IMR-90 (cell line): Measurements from ENCODE around the gene ADAMTS10. TPM values are rescaled to one million over a fixed set of nuclear protein-coding genes. Genes with fewer than 3 reads are reported as not detected.

Experiments used
- ATAC-seq: fragments of 200-7000 bp; cut with Tn5 transposase; 2 replicates; pipeline ENCODE4 v1.9.1; 2020; ENCODE audit warnings: low read depth, mild to moderate bottlenecking, moderate library complexity
- BruUV-seq: library from RNA; stranded (reverse); fragments of 400-500 nt; replicated peaks from 2 replicates; lab custom pipeline; 2021; lab: Mats Ljungman, UMichigan
- CTCF ChIA-PET: fragments of 300-600 bp; formaldehyde crosslinking; extraction: SDS; loops from one replicate; lab custom pipeline; 2021; ENCODE audit warnings: antibody characterized with exemption; lab: Yijun Ruan, JAX
- POLR2A ChIA-PET: fragments of 300-600 bp; sonication (Branson Sonifier 250); formaldehyde crosslinking; loops from one replicate; lab custom pipeline; 2022; ENCODE audit warnings: antibody characterized with exemption; ENCODE audit not compliant: unreplicated experiment; lab: Charles Lee
- DNase-seq: peaks from one replicate; pipeline ENCODE4 v3.0.0; 2013
- H2AFZ ChIP-seq: replicated peaks from 2 replicates; pipeline ENCODE3; 2013; ENCODE audit warnings: low read length, mild to moderate bottlenecking; ENCODE audit not compliant: poor library complexity
- H2AK5ac ChIP-seq: 2 replicates; pipeline ENCODE4 v1.6.1; 2013; ENCODE audit warnings: low read depth, low read length, inconsistent platforms
- H2AK9ac ChIP-seq: replicated peaks from 2 replicates; pipeline ENCODE3; 2013; ENCODE audit warnings: mild to moderate bottlenecking, low read depth, low read length, moderate library complexity; ENCODE audit not compliant: poor library complexity
- H2BK120ac ChIP-seq: 2 replicates; pipeline ENCODE4 v1.6.1; 2013; ENCODE audit warnings: low read depth, low read length, inconsistent platforms
- H2BK15ac ChIP-seq: 3 replicates; pipeline ENCODE4 v1.6.1; 2013; ENCODE audit warnings: low read depth, low read length, inconsistent platforms
- H2BK20ac ChIP-seq: 2 replicates; pipeline ENCODE4 v1.6.1; 2013; ENCODE audit warnings: low read depth, mild to moderate bottlenecking, inconsistent platforms, low read length, moderate library complexity
- H2BK5ac ChIP-seq: 2 replicates; pipeline ENCODE4 v1.6.1; 2013; ENCODE audit warnings: mild to moderate bottlenecking, low read depth, low read length, inconsistent platforms; ENCODE audit not compliant: poor library complexity, severe bottlenecking
- H3K14ac ChIP-seq: replicated peaks from 2 replicates; pipeline ENCODE4 v1.6.1; 2013; ENCODE audit warnings: low read depth, low read length, inconsistent platforms
- H3K18ac ChIP-seq: 2 replicates; pipeline ENCODE4 v1.6.1; 2013; ENCODE audit warnings: low read depth, low read length, control low read depth
- H3K23ac ChIP-seq: 2 replicates; pipeline ENCODE4 v1.6.1; 2013; ENCODE audit warnings: low read depth, low read length, inconsistent platforms
- H3K27ac ChIP-seq: 2 replicates; pipeline ENCODE4 v1.5.1; 2013; ENCODE audit warnings: mild to moderate bottlenecking, control low read depth, low read length; ENCODE audit not compliant: insufficient read depth
- H3K27me3 ChIP-seq: 2 replicates; pipeline ENCODE4 v1.6.1; 2013; ENCODE audit warnings: low read length; ENCODE audit not compliant: control insufficient read depth, insufficient read depth
- H3K36me3 ChIP-seq: 2 replicates; pipeline ENCODE4 v1.6.1; 2013; ENCODE audit warnings: low read length, mixed read lengths; ENCODE audit not compliant: control insufficient read depth, insufficient read depth
- H3K4ac ChIP-seq: 2 replicates; pipeline ENCODE4 v1.6.1; 2013; ENCODE audit warnings: low read depth, low read length, inconsistent platforms
- H3K4me1 ChIP-seq: 2 replicates; pipeline ENCODE4 v1.6.1; 2013; ENCODE audit warnings: low read length, mixed read lengths; ENCODE audit not compliant: control insufficient read depth, insufficient read depth
- H3K4me2 ChIP-seq: 2 replicates; pipeline ENCODE4 v1.6.1; 2013; ENCODE audit warnings: low read depth, mild to moderate bottlenecking, control low read depth, low read length, moderate library complexity
- H3K4me3 ChIP-seq: 2 replicates; pipeline ENCODE4 v1.5.1; 2013; ENCODE audit warnings: low read depth, mild to moderate bottlenecking, control low read depth, low read length, moderate library complexity; ENCODE audit not compliant: insufficient read depth
- H3K56ac ChIP-seq: 2 replicates; pipeline ENCODE4 v1.6.1; 2013; ENCODE audit warnings: low read length, inconsistent platforms; ENCODE audit not compliant: insufficient read depth; ENCODE audit errors: extremely low read depth
- H3K79me1 ChIP-seq, 2 experiments: 2 replicates each; pipeline ENCODE4 v1.6.1; 2013; ENCODE audit warnings: low read length in 2 of 2, inconsistent platforms in 1 of 2, low read depth in 1 of 2
- H3K9ac ChIP-seq: 2 replicates; pipeline ENCODE4 v1.6.1; 2013; ENCODE audit warnings: low read depth, low read length, control low read depth
- H3K9me1 ChIP-seq: 2 replicates; pipeline ENCODE4 v1.6.1; 2013; ENCODE audit warnings: low read length, inconsistent platforms; ENCODE audit not compliant: insufficient read depth
- H3K9me3 ChIP-seq: 2 replicates; pipeline ENCODE4 v1.6.1; 2013; ENCODE audit warnings: low read length; ENCODE audit not compliant: control insufficient read depth, insufficient read depth
- H4K20me1 ChIP-seq: 2 replicates; pipeline ENCODE4 v1.6.1; 2013; ENCODE audit warnings: low read length, inconsistent platforms; ENCODE audit not compliant: insufficient read depth
- H4K5ac ChIP-seq: 2 replicates; pipeline ENCODE4 v1.6.1; 2013; ENCODE audit warnings: mild to moderate bottlenecking, low read depth, low read length, control low read depth
- H4K8ac ChIP-seq, 2 experiments: 2 replicates each; pipeline ENCODE4 v1.6.1; 2013; ENCODE audit warnings: low read depth in 2 of 2, low read length in 2 of 2, control low read depth in 1 of 2, inconsistent platforms in 1 of 2
- H4K91ac ChIP-seq: 2 replicates; pipeline ENCODE4 v1.6.1; 2013; ENCODE audit warnings: low read depth, low read length, inconsistent platforms; ENCODE audit not compliant: insufficient read depth
- BHLHE40 ChIP-seq: fragments of 150-350 bp; IDR thresholded peaks from 2 replicates; pipeline ENCODE4 v1.6.1; 2016; ENCODE audit warnings: mild to moderate bottlenecking, low read depth, low read length
- CEBPB ChIP-seq: IDR thresholded peaks from 2 replicates; pipeline ENCODE4 v1.6.1; 2012; ENCODE audit warnings: low read depth, low read length, improper control_type of control experiment
- CHD1 ChIP-seq: IDR thresholded peaks from 2 replicates; pipeline ENCODE4 v1.6.1; 2012; ENCODE audit warnings: low read depth, low read length, improper control_type of control experiment
- CTCF ChIP-seq: conservative IDR thresholded peaks from 2 replicates; pipeline ENCODE4 v1.5.1; 2012; ENCODE audit warnings: mild to moderate bottlenecking, low read depth, low read length, improper control_type of control experiment
- FOS ChIP-seq: fragments of 150-350 bp; IDR thresholded peaks from 2 replicates; pipeline ENCODE4 v1.6.1; 2016; ENCODE audit warnings: low read depth, low read length
- MAFK ChIP-seq: IDR thresholded peaks from 2 replicates; pipeline ENCODE4 v1.6.1; 2012; ENCODE audit warnings: low read depth, low read length, improper control_type of control experiment
- MAZ ChIP-seq: IDR thresholded peaks from 2 replicates; pipeline ENCODE4 v1.6.1; 2012; ENCODE audit warnings: low read depth, mild to moderate bottlenecking, low read length, improper control_type of control experiment, moderate library complexity, borderline replicate concordance
- MXI1 ChIP-seq: IDR thresholded peaks from 2 replicates; pipeline ENCODE4 v1.6.1; 2012; ENCODE audit warnings: low read depth, mild to moderate bottlenecking, low read length, moderate library complexity, borderline replicate concordance
- NFE2L2 ChIP-seq: fragments of 150-350 bp; IDR thresholded peaks from 2 replicates; pipeline ENCODE4 v1.6.1; 2016; ENCODE audit warnings: low read depth, mild to moderate bottlenecking, low read length
- POLR2A ChIP-seq: IDR thresholded peaks from 2 replicates; pipeline ENCODE4 v1.6.1; 2012; ENCODE audit warnings: mild to moderate bottlenecking, low read depth, low read length
- RAD21 ChIP-seq: IDR thresholded peaks from 2 replicates; pipeline ENCODE4 v1.6.1; 2012; ENCODE audit warnings: low read length, improper control_type of control experiment
- RCOR1 ChIP-seq: IDR thresholded peaks from 2 replicates; pipeline ENCODE4 v1.6.1; 2012; ENCODE audit warnings: mild to moderate bottlenecking, low read length, improper control_type of control experiment; ENCODE audit not compliant: insufficient replicate concordance
- RFX5 ChIP-seq: IDR thresholded peaks from 2 replicates; pipeline ENCODE4 v1.8.0; 2012; ENCODE audit warnings: low read depth, mild to moderate bottlenecking, low read length, moderate library complexity
- SMC3 ChIP-seq: fragments of 150-350 bp; IDR thresholded peaks from 2 replicates; pipeline ENCODE4 v1.6.1; 2016; ENCODE audit warnings: low read depth, mild to moderate bottlenecking, antibody characterized with exemption, low read length, moderate library complexity
- USF2 ChIP-seq: fragments of 150-350 bp; IDR thresholded peaks from 2 replicates; pipeline ENCODE4 v1.6.1; 2017; ENCODE audit warnings: mild to moderate bottlenecking, antibody characterized with exemption, low read length, low read depth
- WGBS, 2 experiments: methylation state at CpG; one replicate each; pipeline versions ENCODE4 v1.1.5 to v1.1.7; 2013; ENCODE audit warnings: missing lambda C conversion rate in 2 of 2; ENCODE audit not compliant: insufficient read length in 1 of 2; ENCODE audit errors: extremely low coverage in 2 of 2; 5-methylcytosine and 5-hydroxymethylcytosine counted together
- dilution Hi-C: fragments of 300-500 bp; cut with HindIII; formaldehyde crosslinking; loops from one replicate; pipeline ENCODE4 v1.14.3; 2018; ENCODE audit warnings: low sequenced_read_pairs; ENCODE audit not compliant: unreplicated experiment
- in situ Hi-C: fragments of 300-500 bp; cut with MboI; formaldehyde crosslinking; loops from 3 replicates; pipeline ENCODE4 v1.14.3; 2019; ENCODE audit warnings: low sequenced_read_pairs, inconsistent platforms, mixed read lengths
- intact Hi-C: fragments of 100-400 bp; cut with micrococcal nuclease; formaldehyde crosslinking; loops from 2 replicates; pipeline ENCODE4 v1.10.0; 2022
- polyA plus RNA-seq, 3 experiments: library from polyadenylated mRNA; depleted of rRNA; stranded (reverse); fragments of >200 nt; gene quantifications; 2 replicates each; pipeline ENCODE4 v1.2.3, GENCODE V29; 2012; ENCODE audit warnings: low replicate concordance in 1 of 3
- total RNA-seq: library from RNA; depleted of rRNA; stranded (reverse); fragments of >200 nt; gene quantifications from 2 replicates; pipeline ENCODE4 v1.2.3, GENCODE V29; 2012

Gene ADAMTS10
- total and polyA plus RNA-seq, 2 of the 4 experiments (the other 2 are of a cell fraction): 3.4 to 11.5 TPM

- intact Hi-C loops: no loop called here
- WGBS, 2 experiments: 43% methylated on average over 1 of the region's 5 CpGs; no CpG with 5 or more reads in 1 of the 2 experiments
- ATAC-seq (no peak), DNase-seq (no peak)
- H2AFZ ChIP-seq: no peak overlapping the region
- TF ChIP-seq CHD1 (no peak), SMC3 (no peak), MAZ (no peak), RCOR1 (no peak), BHLHE40 (no peak), NFE2L2 (no peak), CTCF (no peak), USF2 (no peak), RFX5 (no peak), MAFK (no peak), RAD21 (no peak), CEBPB (no peak), FOS (no peak), POLR2A (no peak), MXI1 (no peak)
- no peak overlapping the region for H3K27ac ChIP-seq
- H3K79me1 ChIP-seq: peaks cover 5 to 20% of the 10 kb centered on the region in 2 experiments
- no peak overlapping the region for H3K4me2 ChIP-seq
- no peak overlapping the region for H3K18ac ChIP-seq
- no peak overlapping the region for H2AK5ac ChIP-seq
- H4K8ac ChIP-seq: no peak overlapping the region
- in situ Hi-C loops: no loop called here
- H3K4me1 ChIP-seq: peaks cover 6% of the 10 kb centered on the region
- H3K23ac ChIP-seq: no peak overlapping the region
- no peaks in the 10 kb centered on the region for H3K9me3 ChIP-seq
- H3K36me3 ChIP-seq: no peaks in the 10 kb centered on the region
- no peak overlapping the region for H3K4ac ChIP-seq
- no peak overlapping the region for H3K9ac ChIP-seq
- ChIA-PET CTCF (no interaction called here), POLR2A (no interaction called here)
- H2BK120ac ChIP-seq: no peak overlapping the region
- BruUV-seq: no TSS peak
- H2BK15ac ChIP-seq: no peak overlapping the region
- 0 out of 2 replicates have a peak, but pooled peaks cover 5% of the 10 kb centered on the region for H4K20me1 ChIP-seq
- no peak overlapping the region for H2AK9ac ChIP-seq
- no peak overlapping the region for H3K4me3 ChIP-seq
- H2BK20ac ChIP-seq: no peak overlapping the region
- peaks cover 3% of the 10 kb centered on the region for H3K9me1 ChIP-seq
- H3K27me3 ChIP-seq: no peaks in the 10 kb centered on the region
- H3K56ac ChIP-seq: no peak overlapping the region
- no peak overlapping the region for H4K5ac ChIP-seq
- H4K91ac ChIP-seq: no peak overlapping the region
- no peak overlapping the region for H3K14ac ChIP-seq
- H2BK5ac ChIP-seq: no peak overlapping the region
- dilution Hi-C loops: no loop called here
These were observed 2.3 kb upstream of the ADAMTS10 start for GRCh38 chr19:8612807-8613171.
